NT2/D1 (cell line): ENCODE results near the gene FLAD1.

Experiments
- DNase-seq: peaks from one replicate; pipeline ENCODE4 v3.0.0-alpha.2; 2011; ENCODE audit warnings: low read depth, low spot score
- H3K27me3 ChIP-seq: 2 replicates; pipeline ENCODE4 v1.6.0; 2011; ENCODE audit warnings: mild to moderate bottlenecking; ENCODE audit not compliant: insufficient read length, insufficient read depth
- H3K36me3 ChIP-seq: 2 replicates; pipeline ENCODE4 v1.6.1; 2011; ENCODE audit warnings: mild to moderate bottlenecking, low read length, mixed read lengths; ENCODE audit not compliant: insufficient read depth, insufficient read length
- H3K4me1 ChIP-seq: 2 replicates; pipeline ENCODE4 v1.5.1; 2011; ENCODE audit not compliant: insufficient read depth, insufficient read length
- H3K4me3 ChIP-seq: 2 replicates; pipeline ENCODE4 v1.5.1; 2011; ENCODE audit warnings: low read depth; ENCODE audit not compliant: insufficient read length
- H3K9ac ChIP-seq: 2 replicates; pipeline ENCODE4 v1.6.0; 2011; ENCODE audit warnings: low read depth; ENCODE audit not compliant: insufficient read length
- H3K9me3 ChIP-seq: 2 replicates; pipeline ENCODE4 v1.5.1; 2011; ENCODE audit warnings: mild to moderate bottlenecking, low read length; ENCODE audit not compliant: insufficient read depth
- SUZ12 ChIP-seq: IDR thresholded peaks from 2 replicates; pipeline ENCODE4 v1.6.1; 2011; ENCODE audit not compliant: insufficient read length, insufficient read depth; ENCODE audit errors: extremely low read depth
- YY1 ChIP-seq: IDR thresholded peaks from 2 replicates; pipeline ENCODE4 v1.6.1; 2011; ENCODE audit not compliant: insufficient read length, insufficient read depth
- ZNF274 ChIP-seq: IDR thresholded peaks from 2 replicates; pipeline ENCODE4 v1.6.1; 2011; ENCODE audit warnings: mild to moderate bottlenecking, low read depth, low read length

FLAD1 gene

DNA sequence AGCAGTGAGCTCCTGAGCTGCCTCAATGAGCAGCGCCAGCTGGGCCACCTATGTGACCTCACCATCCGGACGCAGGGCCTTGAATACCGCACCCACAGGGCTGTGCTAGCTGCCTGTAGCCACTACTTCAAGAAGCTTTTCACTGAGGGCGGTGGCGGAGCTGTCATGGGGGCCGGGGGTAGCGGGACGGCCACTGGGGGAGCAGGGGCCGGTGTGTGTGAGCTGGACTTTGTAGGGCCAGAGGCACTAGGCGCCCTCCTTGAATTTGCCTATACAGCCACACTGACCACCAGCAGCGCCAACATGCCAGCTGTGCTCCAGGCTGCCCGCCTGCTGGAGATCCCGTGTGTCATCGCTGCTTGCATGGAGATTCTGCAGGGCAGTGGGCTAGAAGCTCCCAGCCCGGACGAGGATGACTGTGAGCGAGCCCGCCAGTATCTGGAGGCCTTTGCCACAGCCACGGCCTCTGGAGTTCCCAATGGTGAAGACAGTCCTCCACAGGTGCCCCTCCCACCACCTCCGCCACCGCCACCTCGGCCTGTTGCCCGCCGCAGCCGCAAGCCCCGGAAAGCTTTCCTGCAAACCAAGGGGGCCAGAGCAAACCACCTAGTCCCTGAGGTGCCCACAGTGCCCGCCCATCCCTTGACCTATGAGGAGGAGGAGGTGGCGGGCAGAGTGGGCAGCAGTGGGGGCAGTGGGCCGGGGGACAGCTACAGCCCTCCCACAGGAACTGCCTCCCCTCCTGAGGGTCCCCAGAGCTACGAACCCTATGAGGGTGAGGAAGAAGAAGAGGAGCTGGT is 31.8 kb downstream of the FLAD1 start:
- TF ChIP-seq YY1 = no peak
- TF ChIP-seq ZNF274 = no peak
- TF ChIP-seq SUZ12 = no peak
- Histone ChIP-seq H3K4me3 (no peak overlapping the region), H3K9me3 (peaks cover 51% of the 10 kb centered on the region; the same call in 1 of the 2 replicates), H3K4me1 (peaks cover 29% of the 10 kb centered on the region), H3K27me3 (no peaks in the 10 kb centered on the region), H3K36me3 (peaks cover 24% of the 10 kb centered on the region), H3K9ac (no peak overlapping the region)
- DNase-seq = no peak

DNA sequence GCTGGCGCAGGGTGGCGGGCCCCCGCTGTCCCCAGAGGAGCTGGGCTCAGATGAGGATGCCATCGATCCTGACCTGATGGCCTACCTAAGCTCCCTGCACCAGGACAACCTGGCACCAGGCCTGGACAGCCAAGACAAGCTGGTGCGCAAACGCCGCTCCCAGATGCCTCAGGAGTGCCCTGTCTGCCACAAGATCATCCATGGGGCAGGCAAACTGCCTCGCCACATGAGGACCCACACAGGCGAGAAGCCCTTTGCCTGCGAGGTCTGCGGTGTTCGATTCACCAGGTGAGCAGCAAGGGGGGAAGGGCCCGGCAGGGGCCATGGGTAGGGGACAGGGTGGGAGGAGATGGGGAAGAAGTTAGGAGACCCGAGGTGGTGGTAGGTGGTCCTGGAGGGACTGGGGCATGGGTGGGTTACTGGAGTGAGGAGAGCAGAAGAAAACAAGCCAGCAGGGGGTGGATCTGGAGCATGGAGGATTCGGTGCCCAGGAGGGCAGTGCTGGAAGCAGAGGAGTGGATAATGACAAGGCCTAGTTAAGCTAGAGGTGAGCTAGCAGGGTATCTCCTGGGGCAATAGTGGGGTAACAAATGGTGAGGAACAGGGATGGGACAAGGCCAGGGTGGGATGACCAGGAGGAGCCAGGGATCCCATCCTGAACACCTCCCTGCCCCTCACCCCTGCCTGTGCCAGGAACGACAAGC is 32.5 kb downstream of the FLAD1 start:
- no peak for DNase-seq
- Histone ChIP-seq H3K27me3 (no peaks in the 10 kb centered on the region), H3K9ac (no peak overlapping the region), H3K4me1 (peaks cover 25% of the 10 kb centered on the region), H3K36me3 (peaks cover 24% of the 10 kb centered on the region), H3K9me3 (peaks cover 53% of the 10 kb centered on the region; the same call in 1 of the 2 replicates), H3K4me3 (no peak overlapping the region)
- TF ChIP-seq YY1 (no peak), SUZ12 (no peak), ZNF274 (no peak)

DNA sequence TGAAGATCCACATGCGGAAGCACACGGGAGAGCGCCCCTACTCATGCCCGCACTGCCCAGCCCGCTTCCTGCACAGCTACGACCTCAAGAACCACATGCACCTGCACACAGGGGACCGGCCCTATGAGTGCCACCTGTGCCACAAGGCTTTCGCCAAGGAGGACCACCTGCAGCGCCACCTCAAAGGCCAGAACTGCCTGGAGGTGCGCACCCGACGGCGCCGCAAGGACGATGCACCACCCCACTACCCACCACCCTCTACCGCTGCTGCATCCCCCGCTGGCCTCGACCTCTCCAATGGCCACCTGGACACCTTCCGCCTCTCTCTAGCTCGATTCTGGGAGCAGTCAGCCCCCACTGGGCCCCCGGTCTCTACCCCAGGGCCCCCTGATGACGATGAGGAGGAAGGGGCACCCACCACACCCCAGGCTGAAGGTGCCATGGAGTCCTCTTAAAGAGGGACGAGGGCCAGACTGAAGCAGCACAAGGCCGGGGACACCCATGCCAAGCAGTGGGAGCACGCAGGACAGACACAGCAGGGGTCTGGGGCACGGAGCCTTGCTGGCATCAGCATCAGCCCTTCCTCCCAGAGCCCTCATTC is 33.2 kb downstream of the FLAD1 start:
- peaks cover 24% of the 10 kb centered on the region for H3K36me3 ChIP-seq
- peaks cover 54% of the 10 kb centered on the region; the same call in 1 of the 2 replicates for H3K9me3 ChIP-seq
- H3K4me1 ChIP-seq = peaks cover 19% of the 10 kb centered on the region
- no peaks in the 10 kb centered on the region for H3K27me3 ChIP-seq
- TF ChIP-seq ZNF274 (no peak), YY1 (no peak), SUZ12 (no peak)
- no peak overlapping the region for H3K9ac ChIP-seq
- DNase-seq = no peak
- no peak overlapping the region for H3K4me3 ChIP-seq

DNA sequence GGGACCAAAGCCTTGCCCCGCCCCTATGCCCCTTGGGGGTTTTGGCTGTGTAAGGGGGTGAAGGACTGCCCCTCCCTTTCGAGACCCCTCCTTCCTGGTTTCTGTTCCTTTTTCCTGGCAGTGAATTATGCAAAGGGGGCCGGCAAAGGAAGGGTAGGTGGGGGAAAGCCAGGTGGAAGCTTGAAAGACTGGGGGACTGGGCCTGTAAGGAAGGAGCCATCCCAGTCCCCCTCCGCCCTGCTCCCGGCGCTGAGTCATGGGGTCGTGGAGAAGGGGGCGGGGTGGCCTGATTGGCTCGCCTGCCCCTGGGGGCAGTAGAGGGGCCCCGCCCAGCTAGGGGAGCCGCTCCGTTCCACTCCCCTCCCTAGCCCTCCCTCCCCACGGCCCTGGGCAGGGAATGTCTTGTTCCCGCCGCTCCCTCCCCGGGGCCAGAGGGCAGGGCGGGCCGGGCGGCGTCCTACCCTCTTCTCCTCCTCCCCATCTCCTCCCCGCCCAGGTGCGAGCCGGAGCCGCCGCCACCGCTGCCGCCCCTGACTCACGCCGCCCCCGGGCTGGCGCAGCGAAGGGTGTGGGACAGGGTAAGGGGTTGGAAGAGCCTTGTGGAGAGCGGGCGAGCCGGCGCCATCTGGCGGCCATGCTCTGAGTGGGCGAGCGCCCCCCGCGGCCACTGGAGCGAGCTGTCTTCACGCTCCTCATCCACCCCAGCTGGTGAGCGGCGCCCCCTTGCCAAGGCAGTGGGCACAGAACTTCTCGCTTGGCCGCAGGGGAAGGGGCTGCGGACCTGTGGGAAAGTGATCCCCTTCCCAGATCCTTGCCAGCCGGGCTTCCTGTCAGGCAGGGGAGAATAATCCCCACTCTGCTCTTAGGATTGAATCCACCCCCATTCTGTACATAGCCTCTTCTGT is 34.1 kb downstream of the FLAD1 start:
- Histone ChIP-seq H3K27me3 (no peaks in the 10 kb centered on the region), H3K4me3 (peak overlapping the region; percentile 6), H3K36me3 (peaks cover 24% of the 10 kb centered on the region), H3K9ac (peak overlapping the region; percentile 61), H3K4me1 (peaks cover 14% of the 10 kb centered on the region), H3K9me3 (peaks cover 63% of the 10 kb centered on the region; the same call in 1 of the 2 replicates)
- TF ChIP-seq YY1 (peak; percentile 42), ZNF274 (no peak)
- peak; percentile 96 for DNase-seq

DNA sequence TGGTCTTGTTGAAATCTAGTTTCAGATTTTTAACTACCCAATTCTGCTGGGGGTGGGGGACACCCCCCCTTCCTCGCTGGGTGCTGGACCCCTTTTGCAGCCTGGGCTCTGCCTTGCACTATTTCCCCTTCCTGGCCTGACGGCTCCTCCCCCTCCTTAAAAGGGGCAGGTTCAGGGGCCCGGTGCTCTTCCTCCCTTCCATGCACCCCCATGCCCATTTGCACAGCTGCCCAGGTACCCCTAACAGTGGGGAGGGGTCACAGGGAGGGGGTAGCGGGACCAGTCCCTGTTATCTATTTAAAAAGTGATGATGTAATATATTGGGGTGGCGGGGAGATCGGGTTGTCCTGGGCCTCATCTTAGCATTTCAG is 34.8 kb downstream of the FLAD1 start:
- peak overlapping the region; percentile 6 for H3K4me3 ChIP-seq
- H3K9me3 ChIP-seq = peaks cover 63% of the 10 kb centered on the region; the same call in 1 of the 2 replicates
- H3K27me3 ChIP-seq = no peaks in the 10 kb centered on the region
- H3K9ac ChIP-seq = peak overlapping the region; percentile 61
- DNase-seq = no peak
- peaks cover 24% of the 10 kb centered on the region for H3K36me3 ChIP-seq
- TF ChIP-seq YY1 (no peak), SUZ12 (no peak), ZNF274 (no peak)
- peaks cover 11% of the 10 kb centered on the region for H3K4me1 ChIP-seq

DNA sequence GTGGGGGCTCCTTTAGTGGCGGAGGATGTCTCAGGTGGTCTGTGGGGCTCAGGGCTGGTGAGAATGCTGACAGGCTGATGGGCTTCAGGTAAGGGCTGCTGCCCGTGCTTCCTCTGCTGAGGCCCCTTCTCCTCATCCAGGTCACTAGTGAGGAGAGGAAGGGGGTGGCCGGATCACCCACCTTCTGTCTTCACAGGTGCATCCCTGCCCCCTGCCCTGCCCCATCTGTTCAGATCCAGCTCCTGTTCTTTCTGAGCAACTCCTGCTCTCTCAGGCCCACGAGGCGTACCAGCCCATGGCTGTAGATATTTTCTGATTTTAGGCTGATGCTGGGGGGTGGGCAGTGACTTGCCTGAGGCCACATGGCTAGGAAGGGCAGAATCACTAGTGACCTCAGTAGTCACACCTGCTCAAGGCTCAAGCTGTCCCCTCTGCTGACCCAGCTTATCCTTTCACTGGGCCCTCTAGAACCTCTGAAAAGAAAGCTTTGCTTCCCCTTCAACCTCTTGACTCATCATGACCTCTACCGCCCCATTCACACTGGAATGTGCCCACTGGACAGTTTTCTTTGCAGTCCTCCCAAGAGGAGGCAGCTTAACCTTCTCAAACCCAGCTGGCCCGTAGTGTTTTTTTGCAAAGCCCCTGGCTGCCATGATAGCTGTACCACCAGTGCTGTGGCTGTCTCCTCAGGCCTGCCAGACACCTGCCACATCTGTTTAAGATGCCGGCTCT is 35.6 kb downstream of the FLAD1 start:
- Histone ChIP-seq H3K9ac (no peak overlapping the region), H3K27me3 (no peaks in the 10 kb centered on the region), H3K9me3 (peaks cover 63% of the 10 kb centered on the region; the same call in 1 of the 2 replicates), H3K36me3 (peaks cover 24% of the 10 kb centered on the region), H3K4me3 (no peak overlapping the region), H3K4me1 (peaks cover 7% of the 10 kb centered on the region)
- TF ChIP-seq SUZ12 = no peak
- TF ChIP-seq YY1 = no peak
- TF ChIP-seq ZNF274 = no peak
- DNase-seq = no peak
